ENCODE results near the gene OR7G3.

Gene OR7G3

DNA sequence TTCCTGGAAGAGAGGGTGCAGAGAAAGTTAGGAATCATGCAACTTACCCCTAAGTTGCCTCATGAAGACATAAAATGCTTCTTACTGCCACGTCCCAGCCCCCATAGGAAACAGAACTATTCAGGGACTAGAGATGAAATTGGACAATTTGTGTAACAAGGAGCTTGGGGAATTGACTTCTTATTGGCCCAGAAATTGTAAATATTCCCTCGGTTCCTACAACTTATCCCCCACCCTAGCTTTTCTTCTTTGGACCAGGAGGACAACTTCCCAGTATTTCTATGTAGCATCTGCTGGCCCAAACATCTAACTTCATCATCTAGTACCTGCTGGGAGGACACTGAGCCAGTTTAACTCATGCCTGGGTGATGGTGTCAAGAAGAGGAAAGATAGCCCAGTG, 40.0 kb downstream of the OR7G3 start, which contains the start of gene OR1M1:
Gene OR1M1 (plus strand): TSS at position 301 of the 400 bp plus-strand sequence. CDS start 6,184 bp downstream, outside the sequence.
- no peak for DNase-seq

DNA sequence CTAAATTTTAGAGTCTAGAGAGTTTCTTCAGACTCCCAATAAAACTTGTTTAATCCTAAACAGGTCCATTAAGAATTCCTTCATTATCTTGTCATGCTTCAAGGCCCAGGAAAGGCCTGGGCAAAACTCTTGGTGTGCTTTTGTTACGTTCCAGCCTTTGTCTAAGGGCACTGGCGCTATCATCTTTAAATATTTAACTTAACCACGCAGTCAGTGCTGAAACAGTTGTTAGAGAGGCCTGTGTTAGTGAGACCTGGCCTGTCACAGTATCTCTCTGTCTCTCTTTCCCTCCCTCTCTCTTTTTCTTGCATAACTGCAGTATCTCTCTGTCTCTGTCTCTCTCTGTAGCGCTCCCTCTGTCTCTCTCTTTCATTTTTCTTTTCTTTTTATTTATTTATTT, 48.1 kb downstream of the OR7G3 start:
- DNase-seq, result no peak

DNA sequence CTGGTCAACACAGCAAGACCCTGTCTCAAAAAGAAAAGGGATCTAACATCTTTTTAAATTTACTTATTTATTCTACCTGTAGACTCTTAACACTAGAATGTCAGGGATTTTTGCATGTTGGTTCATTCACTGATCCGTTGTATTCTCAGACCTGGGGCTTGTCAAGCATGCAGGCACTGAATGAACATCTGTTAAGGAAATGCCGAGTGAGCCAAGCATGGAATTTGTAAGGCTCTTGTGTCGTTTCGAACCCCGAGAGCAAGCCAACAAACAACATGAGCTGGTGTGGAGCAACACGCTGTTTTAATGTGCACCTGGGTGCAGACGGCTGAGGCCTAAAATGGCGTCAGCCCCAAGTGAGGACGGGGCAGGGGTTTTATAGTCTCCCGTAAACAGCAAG, 49.8 kb downstream of the OR7G3 start:
- DNase-seq, result no peak
